ENCODE data around the gene ATP1B3.
"Not testable (repeated sequence)": the region's sequence is repeated elsewhere in the genome, so short reads cannot be mapped to it uniquely, and the experiment has no call there.

ATP1B3 gene

GRCh38 chr3:141845407-141846049 lies 30.9 kb upstream of the ATP1B3 start:
- Histone ChIP-seq H3K36me3 (no peaks in the 10 kb centered on the region), H3K4me1 (ENCODE audit: control insufficient read depth in 1 of 2, insufficient read depth in 1 of 2, low read depth in 1 of 2, low read length in 1 of 2) (peaks cover 0 to 4% of the 10 kb centered on the region in 2 experiments)
- TF ChIP-seq CTCF (IDR thresholded peaks at IDR 0.05) = no peak

GRCh38 chr3:141846050-141846433 lies 30.4 kb upstream of the ATP1B3 start:
- Histone ChIP-seq H3K27me3 (no peaks in the 10 kb centered on the region), H3K9me3 (no peaks in the 10 kb centered on the region), H3K36me3 (no peaks in the 10 kb centered on the region), H3K27ac (no peak overlapping the region), H3K4me3 (ENCODE audit: low read depth in 1 of 2, low read length in 1 of 2) (no peak overlapping the region), H3K4me1 (ENCODE audit: control insufficient read depth in 1 of 2, insufficient read depth in 1 of 2, low read depth in 1 of 2, low read length in 1 of 2) (peaks cover 0 to 4% of the 10 kb centered on the region in 2 experiments)
- TF ChIP-seq CTCF (IDR thresholded peaks at IDR 0.05) = no peak

More at GRCh38 chr3:141845407-141846049, 30.9 kb upstream of the ATP1B3 start:
- Histone ChIP-seq H3K27ac (no peak overlapping the region), H3K9me3 (no peaks in the 10 kb centered on the region), H3K27me3 (no peaks in the 10 kb centered on the region), H3K4me3 (ENCODE audit: low read depth in 1 of 2, low read length in 1 of 2) (no peak overlapping the region)

GRCh38 chr3:141848159-141848748 lies 28.2 kb upstream of the ATP1B3 start:
- H3K4me3 ChIP-seq (ENCODE audit: low read depth in 1 of 2, low read length in 1 of 2); H3K27me3 ChIP-seq; H3K9me3 ChIP-seq; H3K36me3 ChIP-seq; H3K27ac ChIP-seq; H3K4me1 ChIP-seq (ENCODE audit: control insufficient read depth in 1 of 2, insufficient read depth in 1 of 2, low read depth in 1 of 2, low read length in 1 of 2): not testable (repeated sequence)

GRCh38 chr3:141849056-141849815 lies 27.2 kb upstream of the ATP1B3 start:
- Histone ChIP-seq H3K27ac (no peak overlapping the region), H3K9me3 (no peaks in the 10 kb centered on the region), H3K4me1 (ENCODE audit: control insufficient read depth in 1 of 2, insufficient read depth in 1 of 2, low read depth in 1 of 2, low read length in 1 of 2) (peaks cover 5 to 12% of the 10 kb centered on the region in 2 experiments), H3K36me3 (no peaks in the 10 kb centered on the region), H3K27me3 (no peaks in the 10 kb centered on the region), H3K4me3 (ENCODE audit: low read depth in 1 of 2, low read length in 1 of 2) (no peak overlapping the region)
- TF ChIP-seq CTCF (IDR thresholded peaks at IDR 0.05) = no peak

GRCh38 chr3:141851411-141851810 lies 25.0 kb upstream of the ATP1B3 start:
- Histone ChIP-seq H3K4me1 (ENCODE audit: control insufficient read depth in 1 of 2, insufficient read depth in 1 of 2, low read depth in 1 of 2, low read length in 1 of 2) (peaks cover 5 to 12% of the 10 kb centered on the region in 2 experiments), H3K27ac (no peak overlapping the region), H3K36me3 (no peaks in the 10 kb centered on the region), H3K9me3 (no peaks in the 10 kb centered on the region), H3K27me3 (no peaks in the 10 kb centered on the region), H3K4me3 (ENCODE audit: low read depth in 1 of 2, low read length in 1 of 2) (no peak overlapping the region)
- no peak for TF ChIP-seq CTCF (IDR thresholded peaks at IDR 0.05)

GRCh38 chr3:141853081-141853601 lies 23.3 kb upstream of the ATP1B3 start:
- Histone ChIP-seq H3K4me1 (ENCODE audit: control insufficient read depth in 1 of 2, insufficient read depth in 1 of 2, low read depth in 1 of 2, low read length in 1 of 2) (peaks cover 5 to 12% of the 10 kb centered on the region in 2 experiments), H3K27me3 (no peaks in the 10 kb centered on the region), H3K27ac (no peak overlapping the region), H3K4me3 (ENCODE audit: low read depth in 1 of 2, low read length in 1 of 2) (no peak overlapping the region), H3K9me3 (no peaks in the 10 kb centered on the region), H3K36me3 (no peaks in the 10 kb centered on the region)
- no peak for TF ChIP-seq CTCF (IDR thresholded peaks at IDR 0.05)

Measured in neutrophil (primary cell).